Middle frontal gyrus (tissue), 1 donor: Measurements from ENCODE around the gene PIP5K1B.

ENCODE experiments used
- DNase-seq: peaks from one replicate; pipeline ENCODE4 v3.0.0-alpha.2; 2015; ENCODE audit warnings: low spot score; ENCODE audit errors: extremely low spot score

PIP5K1B gene

DNA sequence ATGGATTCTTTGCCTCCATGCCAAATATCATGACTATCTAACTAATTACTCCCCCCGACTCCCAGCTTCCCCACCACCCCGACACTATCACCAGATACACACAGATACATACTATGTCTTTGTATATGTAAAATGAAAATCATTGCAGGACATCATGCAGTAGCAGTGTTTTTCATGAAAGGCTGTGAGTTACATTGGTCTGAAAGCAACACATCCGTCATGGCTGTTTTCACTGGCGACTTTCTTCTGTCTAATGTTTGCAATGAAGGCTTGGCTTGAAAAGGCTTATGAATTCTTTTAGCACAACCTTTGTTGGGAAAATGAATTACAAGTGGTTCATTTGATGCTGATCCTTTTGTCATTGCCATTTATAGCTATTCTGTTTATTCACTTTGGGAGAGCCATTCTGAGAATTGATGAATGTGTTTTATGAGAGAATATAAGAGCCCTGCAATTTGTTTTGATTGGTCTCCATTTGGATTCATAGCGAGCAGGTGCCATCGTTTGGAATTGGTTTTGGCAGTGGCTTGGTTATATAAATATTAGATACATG lies 103.4 kb downstream of the PIP5K1B start:
- DNase-seq, result no peak

DNA sequence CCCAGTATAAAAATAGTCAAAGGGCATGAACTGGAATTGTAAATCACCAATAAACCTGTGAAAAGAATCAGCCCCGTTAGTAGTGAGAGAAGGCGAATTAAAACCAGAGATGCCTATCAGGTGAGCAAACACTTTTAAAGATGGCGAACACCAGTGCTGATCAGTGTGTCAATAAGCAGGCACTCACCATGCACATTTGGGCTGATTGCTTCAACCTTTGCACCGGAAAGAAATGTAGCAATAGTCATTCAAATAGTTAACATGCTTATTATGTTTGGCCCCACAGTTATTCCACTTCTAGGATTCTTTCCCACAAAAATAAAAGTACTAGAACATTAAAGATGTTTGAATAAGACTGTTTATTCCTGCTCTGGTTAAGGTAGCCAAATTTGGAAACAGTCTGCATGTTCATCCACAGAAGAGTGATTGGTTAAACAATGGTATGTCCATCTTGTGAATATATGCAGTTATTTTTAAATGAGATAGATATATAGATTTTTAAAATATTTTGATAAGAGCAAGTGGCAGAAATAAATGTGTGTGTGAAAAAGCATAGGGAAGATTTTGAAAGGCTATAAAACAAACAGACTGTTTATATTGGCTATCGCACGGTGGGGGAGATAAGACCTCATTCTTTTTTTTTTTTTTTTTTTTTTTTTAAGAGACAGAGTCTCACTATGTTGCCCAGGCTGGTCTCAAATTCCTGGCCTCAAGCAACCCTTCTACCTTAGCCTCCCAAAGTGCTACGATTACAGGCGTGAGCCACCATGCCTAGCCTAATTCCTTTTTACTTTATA lies 112.2 kb downstream of the PIP5K1B start:
- no peak for DNase-seq

DNA sequence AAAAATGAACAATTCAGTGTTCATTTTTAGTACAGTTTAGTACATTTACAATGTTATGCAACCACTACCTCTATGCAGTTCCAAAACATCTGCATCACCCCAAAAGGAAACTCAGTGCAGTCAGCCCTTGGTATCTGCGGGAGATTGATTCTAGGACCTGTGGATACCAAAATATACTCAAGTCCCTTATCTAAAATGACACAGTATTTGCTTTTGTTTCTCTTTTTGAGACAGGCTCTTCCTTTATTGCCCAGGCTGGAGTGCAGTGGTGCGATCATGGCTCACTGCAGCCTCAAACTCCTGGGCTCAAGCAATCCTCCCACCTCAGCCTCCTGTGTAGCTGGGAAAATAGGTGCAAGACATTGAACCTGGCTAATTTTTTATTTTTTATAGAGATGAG lies 114.0 kb downstream of the PIP5K1B start:
- no peak for DNase-seq

DNA sequence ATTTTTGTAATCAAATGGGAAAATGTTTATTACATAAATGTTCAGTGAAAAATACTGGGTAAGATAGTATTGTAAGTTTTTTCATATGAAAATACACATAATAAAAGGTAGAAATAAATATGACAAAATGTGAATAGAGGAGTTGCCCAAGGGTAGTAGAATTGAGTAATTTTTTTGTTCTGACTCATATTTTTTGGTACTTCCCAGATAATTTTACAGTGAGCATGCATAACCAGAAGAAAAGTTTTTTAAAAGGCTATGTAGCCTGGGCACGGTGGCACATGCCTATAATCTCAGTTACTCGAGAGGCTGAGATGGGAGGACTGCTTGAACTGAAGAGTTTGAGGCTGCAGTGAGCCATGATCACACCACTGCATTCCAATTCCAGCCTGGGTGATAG lies 116.9 kb downstream of the PIP5K1B start:
- no peak for DNase-seq

DNA sequence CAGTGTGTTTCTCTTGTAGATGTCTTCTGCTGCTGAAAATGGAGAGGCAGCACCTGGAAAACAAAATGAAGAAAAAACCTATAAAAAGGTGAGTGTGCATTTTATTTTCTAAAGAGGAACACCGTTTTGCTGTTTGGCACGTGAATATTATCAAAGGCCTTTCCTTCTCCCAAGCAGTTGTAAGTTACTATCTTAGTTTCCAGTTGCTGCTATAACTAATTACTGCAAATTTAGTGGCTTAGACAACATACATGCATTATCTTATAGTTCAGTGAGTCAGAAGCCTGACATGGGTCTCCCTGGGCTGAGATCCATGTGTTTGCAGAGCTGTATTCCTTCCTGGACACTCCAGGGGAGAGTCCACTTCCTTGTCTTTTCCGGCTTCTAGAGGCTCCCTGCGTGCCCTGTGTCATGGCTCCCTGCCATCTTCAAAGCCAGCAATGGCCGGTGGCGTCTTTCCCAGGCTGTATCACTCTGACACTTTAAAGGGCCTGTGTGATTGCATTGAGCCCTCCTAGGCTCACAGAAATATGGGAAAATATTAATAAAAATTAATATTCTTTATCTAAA lies 117.6 kb downstream of the PIP5K1B start:
- DNase-seq, result no peak

DNA sequence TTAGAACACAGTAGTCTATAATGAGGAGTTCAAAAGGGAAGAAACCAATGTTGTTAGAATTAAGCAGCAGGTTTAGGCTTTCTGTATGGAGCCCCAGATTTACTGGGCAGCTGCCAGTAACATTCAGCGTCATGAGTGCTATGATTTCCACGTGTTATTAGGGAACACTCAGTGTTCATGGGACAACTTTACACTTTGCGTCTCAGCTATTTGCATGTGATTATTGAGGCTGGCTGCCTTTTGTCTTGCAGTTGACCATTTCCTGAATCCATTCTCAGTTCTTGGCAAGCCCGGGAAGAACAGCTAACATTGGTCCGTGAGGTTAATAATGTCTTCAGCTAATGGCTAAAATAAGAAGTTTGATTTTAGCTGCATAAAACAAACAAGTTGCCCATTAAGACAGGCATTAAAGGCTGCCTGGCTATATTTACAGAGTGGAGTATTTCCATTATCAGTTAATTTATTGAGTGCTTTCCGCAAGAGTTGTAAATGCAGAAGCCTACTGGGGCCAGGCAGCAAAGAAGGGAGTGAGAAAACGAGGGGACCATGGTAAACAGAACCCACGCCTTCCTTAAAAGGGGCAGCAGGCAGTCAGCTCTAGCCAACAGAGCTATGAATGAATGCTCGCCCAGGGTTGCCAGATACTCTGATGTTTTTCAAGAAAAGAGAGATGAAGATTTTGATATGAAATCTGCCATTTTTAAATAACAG lies 120.9 kb downstream of the PIP5K1B start:
- no peak for DNase-seq

DNA sequence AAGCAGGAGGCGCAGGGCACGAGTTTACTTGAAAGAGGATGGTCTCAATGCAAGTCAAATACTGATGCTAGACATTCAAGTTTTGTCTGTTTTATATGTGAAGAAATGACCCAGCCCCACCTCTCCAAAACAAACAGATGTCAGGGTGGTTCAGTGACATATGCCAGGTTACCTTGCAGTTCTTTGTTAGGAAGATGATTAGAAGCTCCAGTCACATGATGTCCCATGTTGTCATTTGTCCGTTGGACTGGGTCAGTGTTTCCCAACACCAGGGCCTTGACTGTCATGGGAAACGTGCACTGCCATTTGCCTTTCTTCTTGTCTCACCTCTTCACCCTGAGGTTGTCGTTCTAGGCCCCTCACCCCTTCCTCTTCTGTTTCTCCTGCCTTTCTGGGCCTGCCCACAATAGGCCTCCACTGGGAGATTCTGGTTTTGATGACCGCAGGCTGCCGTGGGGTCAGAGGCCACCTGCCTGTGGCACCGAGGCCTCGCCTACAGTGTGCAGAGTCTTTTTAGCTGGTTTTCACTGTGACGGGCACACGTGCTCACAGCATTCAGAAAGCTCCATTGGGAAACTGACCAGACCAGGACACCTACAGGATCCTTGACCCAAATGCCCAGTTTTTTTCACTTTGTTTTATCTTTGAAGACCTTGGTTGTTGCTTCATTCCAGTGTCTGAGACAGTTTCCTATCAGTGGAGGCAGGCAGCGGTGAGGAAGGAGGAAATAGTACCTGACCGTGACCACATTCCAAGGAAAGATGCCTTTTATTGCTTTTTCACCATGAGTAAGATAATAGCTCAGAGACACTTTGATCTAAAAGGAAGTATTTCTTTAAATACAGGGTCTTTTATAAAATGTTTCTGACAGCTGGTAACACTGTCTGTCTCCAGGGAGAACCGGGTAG lies 123.1 kb downstream of the PIP5K1B start:
- DNase-seq, result no peak

DNA sequence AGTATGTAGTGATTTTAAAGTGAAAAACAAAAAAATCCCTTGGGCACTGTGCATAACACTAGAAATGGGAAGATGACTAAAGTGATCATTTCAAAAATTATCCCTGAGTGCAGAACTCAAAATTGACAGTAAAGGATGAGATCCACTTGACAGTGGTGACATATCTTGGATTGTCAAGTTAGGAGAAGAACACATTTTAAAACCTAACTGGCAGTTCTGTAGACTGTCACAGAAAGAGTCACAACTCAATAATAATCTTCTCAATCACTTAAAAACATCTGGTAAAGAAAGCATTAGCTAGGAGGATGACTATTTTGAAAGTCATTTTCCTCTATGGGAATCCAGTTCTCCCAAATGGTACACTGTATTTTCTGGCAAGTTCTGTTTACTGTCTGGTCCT lies 127.1 kb downstream of the PIP5K1B start:
- no peak for DNase-seq

DNA sequence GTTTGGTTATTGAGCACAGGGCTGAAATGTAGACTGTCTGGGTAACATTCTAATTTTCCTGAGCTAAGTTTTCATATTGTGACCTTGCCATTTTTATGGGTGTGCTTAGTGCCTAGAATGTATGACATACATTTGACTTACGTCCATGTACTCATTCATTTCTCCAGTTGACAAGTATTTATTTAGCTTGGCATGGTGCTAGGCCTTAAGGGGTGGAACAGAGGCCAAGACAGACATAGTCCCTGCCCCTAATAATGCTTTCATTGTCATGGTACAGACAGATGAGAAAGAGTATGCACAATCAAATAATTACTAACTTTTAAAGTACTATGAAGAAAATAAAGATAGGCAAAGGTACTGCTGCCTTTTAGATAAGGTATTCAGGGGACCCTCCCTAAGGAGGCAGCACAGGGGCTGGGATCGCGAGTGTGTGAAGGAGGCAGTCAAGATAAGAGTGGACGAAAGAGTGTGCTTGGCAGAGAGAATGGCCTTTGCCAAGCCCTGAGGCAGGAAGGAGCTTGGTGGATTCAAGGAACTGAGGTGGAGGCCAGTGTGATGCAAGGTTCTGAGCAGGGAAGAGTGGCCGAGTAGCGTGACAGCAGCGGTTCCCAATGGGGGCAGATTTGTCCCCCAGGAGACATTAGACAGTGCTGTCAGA lies 128.0 kb downstream of the PIP5K1B start:
- DNase-seq, result no peak

DNA sequence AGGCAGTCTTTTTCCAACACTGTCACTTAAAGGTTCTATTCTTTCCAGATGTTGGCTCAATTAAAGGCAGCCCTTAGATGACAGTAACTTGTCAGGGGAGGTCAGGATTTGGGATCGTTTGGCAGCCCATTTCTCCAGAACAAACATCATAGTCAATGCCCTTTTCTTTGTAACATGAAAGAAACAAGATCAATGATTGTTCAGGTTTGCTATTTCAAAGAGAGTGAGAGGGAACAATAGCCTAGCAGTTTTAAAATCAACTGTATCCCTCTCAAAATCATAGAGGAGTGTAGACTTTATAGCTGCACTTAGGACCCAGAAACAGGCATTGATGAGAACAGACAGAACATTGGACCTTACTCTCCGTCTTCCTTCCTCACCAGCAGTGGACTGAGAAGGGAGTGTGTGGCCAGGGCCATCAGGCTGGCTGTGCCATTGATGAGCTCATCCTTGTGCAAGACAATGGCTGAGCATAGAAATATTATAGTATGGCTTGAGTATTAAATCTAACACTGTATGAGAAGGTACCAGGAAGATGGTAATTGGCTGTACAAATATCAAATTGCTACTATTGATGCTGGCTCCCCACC lies 130.0 kb downstream of the PIP5K1B start:
- DNase-seq, result no peak

DNA sequence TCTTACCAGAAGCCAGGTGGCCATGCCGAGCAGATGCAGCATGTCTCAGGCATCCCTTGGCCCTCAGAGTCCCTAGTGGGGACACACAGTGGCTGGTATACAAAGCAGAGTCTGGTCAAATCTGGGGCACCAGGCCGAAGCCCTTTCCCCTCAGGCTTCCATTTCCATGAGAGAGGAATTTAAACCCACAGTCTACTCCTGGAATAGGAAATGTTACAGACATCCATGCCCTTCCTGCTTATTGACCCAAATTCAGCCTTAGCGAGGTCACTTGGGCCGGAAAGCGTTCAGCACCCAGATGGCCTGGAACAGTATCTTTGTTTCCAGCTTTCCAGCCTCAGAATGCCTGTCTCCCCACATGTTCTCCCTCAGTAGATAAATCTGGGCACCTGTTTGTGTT lies 131.7 kb downstream of the PIP5K1B start:
- DNase-seq, result no peak

DNA sequence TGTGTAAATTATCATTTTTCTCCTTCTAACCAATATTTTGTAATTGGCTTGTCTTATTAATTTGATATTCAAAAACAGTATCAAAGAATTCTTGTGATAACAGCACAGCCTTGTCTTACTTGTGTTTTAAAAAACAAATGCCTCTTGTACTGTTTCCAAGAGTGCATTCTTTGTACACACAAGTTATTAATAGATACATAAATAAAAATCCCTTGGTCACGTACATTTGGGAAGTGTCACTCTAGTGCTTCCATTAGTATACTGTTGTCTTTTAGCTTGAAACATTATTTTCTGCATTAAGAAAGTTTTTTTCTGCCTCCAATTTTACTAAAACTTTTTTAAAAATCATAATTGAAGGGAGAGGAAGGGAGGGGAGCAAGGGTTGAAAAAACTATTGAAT lies 133.2 kb downstream of the PIP5K1B start:
- DNase-seq, result no peak

DNA sequence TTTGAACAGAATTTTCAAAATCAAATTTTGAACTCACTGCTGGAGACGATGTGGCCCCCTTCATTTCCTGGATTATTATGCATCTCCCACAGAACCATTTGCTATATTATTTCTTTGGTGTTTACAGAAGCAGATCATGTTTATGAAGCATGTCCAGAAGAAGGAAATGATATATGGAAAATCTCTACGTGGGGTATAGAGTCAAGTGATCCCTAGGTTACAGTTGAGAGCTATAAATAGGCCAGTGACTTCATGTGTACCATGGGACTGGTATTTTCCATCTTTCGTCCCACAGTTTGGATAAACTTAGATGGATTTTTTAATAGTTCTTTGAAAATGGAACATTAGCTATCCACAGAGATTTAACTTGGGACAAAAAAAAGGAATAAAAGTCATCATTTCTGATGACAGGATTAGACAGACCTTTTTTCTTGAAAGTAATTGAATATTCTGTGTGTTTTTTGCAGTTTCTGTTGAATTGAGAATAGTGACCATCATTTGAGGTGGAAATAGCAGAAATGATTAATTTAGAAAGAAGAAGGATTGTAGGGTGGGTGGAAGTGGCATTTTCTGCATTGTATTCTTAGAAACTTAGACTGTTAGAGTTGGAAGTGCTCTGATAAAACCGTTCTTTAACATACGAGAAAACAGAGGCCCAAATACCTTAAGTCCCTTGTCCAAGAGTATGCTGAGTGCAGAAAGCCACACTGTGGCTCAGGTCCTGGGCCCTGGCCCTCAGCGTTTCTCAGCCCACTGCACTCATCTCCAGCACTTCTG lies 136.4 kb downstream of the PIP5K1B start:
- no peak for DNase-seq

DNA sequence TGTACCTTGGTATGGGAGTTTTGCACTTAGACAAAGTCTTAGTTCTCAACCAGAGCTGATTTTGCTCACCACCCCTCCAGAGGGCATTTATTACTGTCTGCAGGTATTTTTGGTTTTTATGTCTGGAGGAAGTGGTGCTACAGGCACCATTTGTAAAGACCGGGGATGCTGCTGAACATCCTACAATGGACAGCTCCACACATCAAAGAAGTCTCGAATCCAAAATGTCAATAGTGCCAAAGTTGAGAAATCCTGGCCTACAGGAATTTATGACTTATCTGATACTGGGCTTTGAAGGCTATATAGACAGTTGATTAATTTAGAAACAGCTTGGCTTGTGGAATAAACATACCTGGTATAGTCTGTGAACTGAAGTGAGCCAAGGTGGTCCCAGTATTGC lies 137.5 kb downstream of the PIP5K1B start:
- DNase-seq, result no peak

DNA sequence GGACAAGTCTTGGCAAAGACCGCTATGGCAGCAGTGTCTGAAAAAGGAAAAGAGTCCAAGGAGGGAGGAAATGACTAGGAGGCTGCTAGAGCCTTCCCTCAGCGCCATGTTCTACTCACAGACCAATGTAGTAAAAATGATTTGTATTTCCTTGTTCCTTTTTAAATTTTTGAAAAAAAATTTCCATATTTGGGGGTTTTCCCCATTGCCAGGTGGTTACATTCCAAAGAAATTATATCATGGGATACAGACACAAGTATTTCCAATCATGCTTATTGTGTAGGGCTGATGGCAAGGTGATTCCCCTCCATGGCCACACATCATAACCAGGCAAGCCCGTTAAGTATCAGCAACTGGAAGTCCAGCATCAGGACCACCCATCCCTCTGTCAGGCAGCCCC lies 138.2 kb downstream of the PIP5K1B start:
- DNase-seq, result no peak

DNA sequence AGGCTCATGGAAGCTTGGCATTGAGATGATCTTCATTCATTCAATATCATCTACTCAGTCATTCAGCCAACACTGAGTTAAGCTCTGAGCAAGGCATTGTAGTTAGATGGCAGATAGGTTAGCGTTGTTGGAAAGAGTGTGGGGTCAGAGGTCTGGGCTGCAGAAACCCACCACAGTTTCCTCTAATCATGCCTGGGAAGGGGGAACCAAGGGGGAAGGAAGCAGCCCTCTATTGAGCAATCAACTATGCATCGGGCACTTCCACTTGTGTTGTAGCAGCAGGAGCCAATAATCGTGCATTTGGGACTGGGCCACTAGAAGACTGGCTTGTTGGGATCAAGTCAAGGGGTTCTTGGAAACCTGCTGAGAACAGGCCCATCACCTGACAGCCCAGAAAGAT lies 139.1 kb downstream of the PIP5K1B start:
- DNase-seq, result no peak

DNA sequence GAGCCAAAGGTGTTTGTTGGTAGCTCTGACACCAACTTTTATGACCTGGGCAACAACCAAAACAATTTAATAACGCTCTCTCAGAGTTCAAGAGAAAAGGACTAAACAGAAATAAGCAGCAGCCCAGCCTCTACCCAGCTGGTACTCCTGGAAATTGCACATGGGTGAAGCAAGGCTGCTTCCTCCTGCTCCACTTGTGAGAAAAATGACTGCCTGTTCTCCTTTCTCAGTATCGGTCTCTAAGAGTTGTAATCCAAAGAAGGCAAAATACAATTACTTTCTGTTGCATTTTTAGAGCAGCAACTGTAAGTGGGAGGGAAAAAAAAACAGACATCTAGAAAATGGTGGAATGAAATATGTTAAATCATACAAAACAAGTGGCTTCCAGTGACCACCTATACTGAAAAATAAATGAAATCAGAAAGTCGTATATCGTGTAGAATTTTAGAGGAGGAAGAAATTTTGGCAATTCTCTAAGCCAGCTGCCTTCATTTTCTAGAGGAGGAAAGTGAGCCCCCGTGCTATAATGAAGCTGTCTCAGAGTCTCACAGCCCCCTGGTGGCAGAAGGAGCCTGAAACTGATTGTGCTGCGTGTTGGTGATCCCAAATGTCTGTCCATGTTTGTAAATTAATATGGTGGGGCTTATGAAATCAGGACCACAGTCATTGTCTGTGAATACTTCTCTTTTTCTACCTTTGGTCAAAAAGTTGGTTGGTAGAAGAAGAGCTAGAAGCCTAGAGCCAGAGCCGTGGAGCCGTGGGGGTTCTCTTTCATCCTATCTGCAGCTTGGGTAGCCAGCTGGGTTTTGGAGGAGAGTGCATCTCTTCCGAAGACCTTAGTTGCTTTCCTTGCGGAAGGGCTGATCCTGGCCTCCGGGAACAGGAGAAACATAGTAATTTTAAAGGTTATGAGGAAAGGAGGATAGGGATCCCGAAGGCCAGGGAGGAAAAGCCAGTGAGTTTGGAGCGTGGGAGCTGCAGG lies 139.9 kb downstream of the PIP5K1B start:
- no peak for DNase-seq

DNA sequence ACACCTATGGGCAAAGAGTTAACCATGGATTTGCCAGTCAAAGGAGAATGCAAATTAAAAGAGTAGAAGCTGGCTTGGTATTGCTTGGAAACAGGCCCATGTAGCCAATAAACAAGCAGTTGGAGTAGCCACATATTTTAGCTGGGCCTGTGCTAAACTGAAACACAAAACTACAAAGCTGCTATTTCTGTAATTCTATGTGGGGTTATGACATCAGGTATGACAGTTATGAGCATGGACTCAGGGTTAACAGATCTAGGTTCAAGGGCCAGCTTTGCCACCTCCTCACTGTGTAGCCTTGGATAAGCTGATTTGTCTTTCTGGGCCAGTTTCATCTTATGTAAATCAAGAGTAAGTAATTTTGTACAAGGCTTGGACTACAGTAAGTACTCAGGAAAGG lies 142.7 kb downstream of the PIP5K1B start:
- DNase-seq, result no peak
